ENCODE results near the gene WIPF2.
A peak's percentile ranks its signal among the peaks of the same experiment; 100 is the strongest.

Gene WIPF2

GRCh38 chr17:40251576-40251975 lies 32.5 kb downstream of the WIPF2 start:
- H3K36me3 ChIP-seq (replicated peaks): peaks cover 2% of the 10 kb centered on the region

GRCh38 chr17:40253565-40253964 lies 34.5 kb downstream of the WIPF2 start:
- H3K27ac ChIP-seq: no peak overlapping the region
- in situ Hi-C loops (cut with HindIII; ENCODE audit: low pct_ligation_motif_present, low sequenced_read_pairs): no loop called here
- H3K27me3 ChIP-seq (replicated peaks): no peaks in the 10 kb centered on the region
- no peak for DNase-seq
- peaks cover 16% of the 10 kb centered on the region for H3K36me3 ChIP-seq (replicated peaks)
- no peak for TF ChIP-seq CTCF (IDR thresholded peaks at IDR 0.05; ENCODE audit: low read depth, low read length, missing control alignments)
- no peak overlapping the region for H3K4me3 ChIP-seq (ENCODE audit: low read depth, low read length)

More at GRCh38 chr17:40251576-40251975, 32.5 kb downstream of the WIPF2 start:
- DNase-seq: peak; percentile 58
- H3K27me3 ChIP-seq (replicated peaks): no peaks in the 10 kb centered on the region
- no peak overlapping the region for H3K4me3 ChIP-seq (ENCODE audit: low read depth, low read length)
- no peak overlapping the region for H3K27ac ChIP-seq
- no peak for TF ChIP-seq CTCF (IDR thresholded peaks at IDR 0.05; ENCODE audit: low read depth, low read length, missing control alignments)
- in situ Hi-C loops (cut with HindIII; ENCODE audit: low pct_ligation_motif_present, low sequenced_read_pairs): no loop called here

GRCh38 chr17:40259505-40259904 lies 40.4 kb downstream of the WIPF2 start:
- no peak for TF ChIP-seq CTCF (IDR thresholded peaks at IDR 0.05; ENCODE audit: low read depth, low read length, missing control alignments)
- H3K36me3 ChIP-seq (replicated peaks): peaks cover 36% of the 10 kb centered on the region

GRCh38 chr17:40260528-40260927 lies 41.4 kb downstream of the WIPF2 start:
- DNase-seq: no peak
- Histone ChIP-seq H3K27ac (no peak overlapping the region), H3K27me3 (replicated peaks) (no peaks in the 10 kb centered on the region), H3K36me3 (replicated peaks) (peaks cover 46% of the 10 kb centered on the region), H3K4me3 (ENCODE audit: low read depth, low read length) (no peak overlapping the region)
- in situ Hi-C loops (cut with HindIII; ENCODE audit: low pct_ligation_motif_present, low sequenced_read_pairs): no loop called here
- no peak for TF ChIP-seq CTCF (IDR thresholded peaks at IDR 0.05; ENCODE audit: low read depth, low read length, missing control alignments)

More at GRCh38 chr17:40259505-40259904, 40.4 kb downstream of the WIPF2 start:
- H3K4me3 ChIP-seq (ENCODE audit: low read depth, low read length): no peak overlapping the region
- no peak for DNase-seq
- no peak overlapping the region for H3K27ac ChIP-seq
- no peaks in the 10 kb centered on the region for H3K27me3 ChIP-seq (replicated peaks)
- in situ Hi-C loops (cut with HindIII; ENCODE audit: low pct_ligation_motif_present, low sequenced_read_pairs): no loop called here

- TF ChIP-seq CTCF (IDR thresholded peaks at IDR 0.05; ENCODE audit: low read depth, low read length, missing control alignments): no peak
- H3K36me3 ChIP-seq (replicated peaks): peaks cover 40% of the 10 kb centered on the region
- in situ Hi-C loops (cut with HindIII; ENCODE audit: low pct_ligation_motif_present, low sequenced_read_pairs): no loop called here
Observed at GRCh38 chr17:40264458-40265185, 45.5 kb downstream of the WIPF2 start.

GRCh38 chr17:40265337-40265736 lies 46.2 kb downstream of the WIPF2 start:
- no peaks in the 10 kb centered on the region for H3K27me3 ChIP-seq (replicated peaks)
- no peak overlapping the region for H3K4me3 ChIP-seq (ENCODE audit: low read depth, low read length)
- no peak for DNase-seq
- no peak for TF ChIP-seq CTCF (IDR thresholded peaks at IDR 0.05; ENCODE audit: low read depth, low read length, missing control alignments)
- peaks cover 38% of the 10 kb centered on the region for H3K36me3 ChIP-seq (replicated peaks)
- no peak overlapping the region for H3K27ac ChIP-seq
- in situ Hi-C loops (cut with HindIII; ENCODE audit: low pct_ligation_motif_present, low sequenced_read_pairs): no loop called here

More at GRCh38 chr17:40264458-40265185, 45.5 kb downstream of the WIPF2 start:
- Histone ChIP-seq H3K27me3 (replicated peaks) (no peaks in the 10 kb centered on the region), H3K27ac (no peak overlapping the region), H3K4me3 (ENCODE audit: low read depth, low read length) (no peak overlapping the region)
- no peak for DNase-seq
